Sigmoid colon (tissue), 4 donors: ENCODE measurements around the gene FKBP4.
A peak's percentile ranks its signal among the peaks of the same experiment; 100 is the strongest.

Experiments
- EP300 ChIP-seq, 4 donors: sonication (generic); formaldehyde crosslinking; IDR thresholded peaks; one replicate each; pipeline ENCODE4 v1.6.1; 2017; ENCODE audit warnings: antibody characterized with exemption in 4 of 4
- POLR2A ChIP-seq, 2 donors: fragments of 450-650 bp; IDR thresholded peaks; one replicate each; pipeline ENCODE4 v1.6.1; 2016; ENCODE audit warnings: antibody characterized with exemption in 2 of 2, mild to moderate bottlenecking in 2 of 2, moderate library complexity in 2 of 2
- POLR2AphosphoS5 ChIP-seq, 4 donors: sonication (generic); formaldehyde crosslinking; IDR thresholded peaks; one replicate each; pipeline ENCODE4 v1.6.1; 2017; ENCODE audit warnings: antibody characterized with exemption in 4 of 4
- TF ChIP-seq, protein P1 (sequence below), 4 experiments: fragments of 450-650 bp in 3 of 4; fragments of 200-600 bp in 1 of 4; IDR thresholded peaks; one replicate each; pipeline ENCODE4 v1.5.1; 2016 to 2019; ENCODE audit warnings: antibody characterized with exemption in 4 of 4, mild to moderate bottlenecking in 3 of 4, moderate library complexity in 2 of 4

DNA sequence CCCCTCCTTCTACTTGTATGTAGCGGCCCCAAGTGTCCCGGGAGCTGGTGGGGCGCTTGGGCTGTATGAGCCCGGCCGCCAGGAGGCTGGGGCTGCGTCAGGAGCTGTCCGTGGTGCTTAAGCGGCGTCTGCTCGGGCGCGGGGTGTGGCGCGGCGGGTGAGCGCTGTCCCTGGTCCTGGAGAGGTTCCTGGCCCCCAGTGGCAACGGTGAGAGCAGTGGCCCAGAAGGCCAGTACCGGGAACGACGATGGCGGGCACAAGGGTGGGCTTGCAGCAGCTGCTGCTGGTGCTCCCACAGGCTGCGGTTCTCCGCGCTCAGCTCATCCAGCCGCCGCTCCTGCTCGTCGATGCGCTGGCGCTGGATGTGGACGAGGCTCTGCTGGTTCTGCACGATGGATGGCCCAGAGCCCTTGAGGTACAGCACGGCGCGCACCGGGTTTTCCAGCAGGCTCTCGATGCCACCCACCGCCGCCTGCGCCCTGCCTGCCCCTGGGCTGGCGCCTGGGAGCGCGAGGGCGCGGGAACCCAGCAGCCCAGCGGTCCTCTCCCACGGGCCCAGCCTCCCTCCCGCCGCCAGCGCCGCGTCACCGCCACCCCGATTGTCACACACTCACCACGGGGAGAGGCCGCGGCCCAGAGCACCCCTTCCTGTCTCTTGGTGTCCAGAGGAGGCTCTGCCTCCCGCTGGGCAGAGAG is 41.9 kb upstream of the FKBP4 start:
- TF ChIP-seq, protein P1, sequence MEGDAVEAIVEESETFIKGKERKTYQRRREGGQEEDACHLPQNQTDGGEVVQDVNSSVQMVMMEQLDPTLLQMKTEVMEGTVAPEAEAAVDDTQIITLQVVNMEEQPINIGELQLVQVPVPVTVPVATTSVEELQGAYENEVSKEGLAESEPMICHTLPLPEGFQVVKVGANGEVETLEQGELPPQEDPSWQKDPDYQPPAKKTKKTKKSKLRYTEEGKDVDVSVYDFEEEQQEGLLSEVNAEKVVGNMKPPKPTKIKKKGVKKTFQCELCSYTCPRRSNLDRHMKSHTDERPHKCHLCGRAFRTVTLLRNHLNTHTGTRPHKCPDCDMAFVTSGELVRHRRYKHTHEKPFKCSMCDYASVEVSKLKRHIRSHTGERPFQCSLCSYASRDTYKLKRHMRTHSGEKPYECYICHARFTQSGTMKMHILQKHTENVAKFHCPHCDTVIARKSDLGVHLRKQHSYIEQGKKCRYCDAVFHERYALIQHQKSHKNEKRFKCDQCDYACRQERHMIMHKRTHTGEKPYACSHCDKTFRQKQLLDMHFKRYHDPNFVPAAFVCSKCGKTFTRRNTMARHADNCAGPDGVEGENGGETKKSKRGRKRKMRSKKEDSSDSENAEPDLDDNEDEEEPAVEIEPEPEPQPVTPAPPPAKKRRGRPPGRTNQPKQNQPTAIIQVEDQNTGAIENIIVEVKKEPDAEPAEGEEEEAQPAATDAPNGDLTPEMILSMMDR (IDR thresholded peaks at IDR 0.05), result no peak
- no peak for TF ChIP-seq EP300 (IDR thresholded peaks at IDR 0.05)
- no peak for TF ChIP-seq POLR2A (IDR thresholded peaks at IDR 0.05)
- peak in 2 of 4 donors; percentile 34 to 43 for TF ChIP-seq POLR2AphosphoS5 (IDR thresholded peaks at IDR 0.05)
